ENCODE results near the gene CITED2.

The CITED2 gene

GRCh38 chr6:139374357-139375225 is at the start of gene CITED2:
Gene CITED2 (minus strand): TSS chr6:139374648. CDS start chr6:139373944, 704 bp downstream.
- peak; percentile 97 for DNase-seq (ENCODE audit: low read depth)
- peak within 1 kb of the TSS; percentile 90 for H3K4me3 ChIP-seq (ENCODE audit: low read depth, low read length)
- no peak for TF ChIP-seq CTCF (IDR thresholded peaks at IDR 0.05; ENCODE audit: low read depth, low read length)
- TF ChIP-seq POLR2A (IDR thresholded peaks at IDR 0.05; ENCODE audit: extremely low read depth, insufficient read length), result peak; percentile 100
- peak; percentile 92 for TF ChIP-seq MYC (IDR thresholded peaks at IDR 0.05; ENCODE audit: low read depth, low read length)
- TF ChIP-seq MAX (IDR thresholded peaks at IDR 0.05; ENCODE audit: low read depth, low read length), result peak; percentile 85

GRCh38 chr6:139423037-139423703 is 48.7 kb upstream of the CITED2 start:
- no peak for TF ChIP-seq CTCF (IDR thresholded peaks at IDR 0.05; ENCODE audit: low read depth, low read length)
- TF ChIP-seq MAX (IDR thresholded peaks at IDR 0.05; ENCODE audit: low read depth, low read length), result no peak
- TF ChIP-seq POLR2A (IDR thresholded peaks at IDR 0.05; ENCODE audit: extremely low read depth, insufficient read length), result no peak
- TF ChIP-seq MYC (IDR thresholded peaks at IDR 0.05; ENCODE audit: low read depth, low read length), result no peak
- DNase-seq (ENCODE audit: low read depth), result no peak

GRCh38 chr6:139422105-139423036 is 47.9 kb upstream of the CITED2 start:
- DNase-seq (ENCODE audit: low read depth), result peak; percentile 21
- no peak for TF ChIP-seq POLR2A (IDR thresholded peaks at IDR 0.05; ENCODE audit: extremely low read depth, insufficient read length)
- TF ChIP-seq MAX (IDR thresholded peaks at IDR 0.05; ENCODE audit: low read depth, low read length), result no peak
- TF ChIP-seq MYC (IDR thresholded peaks at IDR 0.05; ENCODE audit: low read depth, low read length), result no peak
- no peak overlapping the region for H3K4me3 ChIP-seq (ENCODE audit: low read depth, low read length)

More at GRCh38 chr6:139423037-139423703, 48.7 kb upstream of the CITED2 start:
- H3K4me3 ChIP-seq (ENCODE audit: low read depth, low read length), result no peak overlapping the region

- no peak overlapping the region for H3K4me3 ChIP-seq (ENCODE audit: low read depth, low read length)
- no peak for TF ChIP-seq MYC (IDR thresholded peaks at IDR 0.05; ENCODE audit: low read depth, low read length)
- no peak for TF ChIP-seq MAX (IDR thresholded peaks at IDR 0.05; ENCODE audit: low read depth, low read length)
- TF ChIP-seq POLR2A (IDR thresholded peaks at IDR 0.05; ENCODE audit: extremely low read depth, insufficient read length), result no peak
- TF ChIP-seq CTCF (IDR thresholded peaks at IDR 0.05; ENCODE audit: low read depth, low read length), result no peak
- DNase-seq (ENCODE audit: low read depth), result no peak
Measured at GRCh38 chr6:139418481-139419132, 44.2 kb upstream of the CITED2 start.

- H3K4me3 ChIP-seq (ENCODE audit: low read depth, low read length), result no peak overlapping the region
- no peak for DNase-seq (ENCODE audit: low read depth)
- TF ChIP-seq POLR2A (IDR thresholded peaks at IDR 0.05; ENCODE audit: extremely low read depth, insufficient read length), result no peak
- no peak for TF ChIP-seq MYC (IDR thresholded peaks at IDR 0.05; ENCODE audit: low read depth, low read length)
- no peak for TF ChIP-seq CTCF (IDR thresholded peaks at IDR 0.05; ENCODE audit: low read depth, low read length)
- TF ChIP-seq MAX (IDR thresholded peaks at IDR 0.05; ENCODE audit: low read depth, low read length), result no peak
Measured at GRCh38 chr6:139416146-139416545, 41.7 kb upstream of the CITED2 start.

Measured in NB4 (cell line).